Measurements from ENCODE around the gene SLF2. TPM values are rescaled to one million over a fixed set of nuclear protein-coding genes. Genes with fewer than 3 reads are reported as not detected.
A peak's percentile ranks its signal among the peaks of the same experiment; 100 is the strongest.

Gene SLF2
- total and polyA plus RNA-seq, 9 of the 15 experiments (the other 6 are each of a cell fraction or from before 2014, with no cell fraction given), result 1.7 to 18.4 (median 7.8) TPM

DNA sequence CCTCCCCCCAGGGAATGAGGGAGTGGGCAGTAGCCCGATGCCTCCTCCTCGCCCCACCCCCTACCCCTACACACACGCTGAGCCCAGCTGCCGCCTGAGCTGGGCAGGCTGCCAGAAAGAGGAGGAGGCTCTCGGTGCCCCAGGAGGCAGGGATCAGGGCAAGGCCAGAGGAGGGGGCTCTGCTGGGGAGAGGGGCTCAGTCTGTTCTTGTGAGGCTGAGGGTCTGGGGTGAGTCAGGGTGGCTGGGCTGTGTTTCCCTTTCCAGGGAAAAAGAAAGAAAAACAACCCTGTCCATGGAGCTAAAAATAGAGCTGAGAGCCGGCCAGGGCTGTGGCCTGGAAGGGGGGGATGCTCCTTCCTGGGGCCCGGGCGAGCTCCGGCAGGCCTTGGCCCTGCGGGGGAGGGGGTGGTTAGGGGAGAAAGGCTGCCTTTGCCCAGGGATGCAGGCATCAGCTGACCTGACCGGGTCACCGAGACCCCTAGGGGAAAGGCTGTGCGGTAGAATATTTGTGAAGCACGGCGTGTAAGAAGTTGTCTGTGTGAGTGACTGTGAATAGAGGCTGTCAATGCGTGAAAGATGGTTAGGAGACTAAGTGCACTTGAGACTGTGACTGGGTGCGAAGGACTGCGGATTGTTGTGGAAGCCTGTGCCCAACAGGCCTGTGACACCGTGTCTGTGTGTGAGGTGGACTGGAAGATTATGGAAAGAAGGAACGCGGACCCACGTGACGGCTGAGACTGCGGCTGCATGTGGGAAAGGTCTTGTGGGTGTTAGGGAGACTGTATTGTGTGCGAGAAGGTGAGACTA is 85.6 kb downstream of the SLF2 start (continued):
- TF ChIP-seq, protein P1, sequence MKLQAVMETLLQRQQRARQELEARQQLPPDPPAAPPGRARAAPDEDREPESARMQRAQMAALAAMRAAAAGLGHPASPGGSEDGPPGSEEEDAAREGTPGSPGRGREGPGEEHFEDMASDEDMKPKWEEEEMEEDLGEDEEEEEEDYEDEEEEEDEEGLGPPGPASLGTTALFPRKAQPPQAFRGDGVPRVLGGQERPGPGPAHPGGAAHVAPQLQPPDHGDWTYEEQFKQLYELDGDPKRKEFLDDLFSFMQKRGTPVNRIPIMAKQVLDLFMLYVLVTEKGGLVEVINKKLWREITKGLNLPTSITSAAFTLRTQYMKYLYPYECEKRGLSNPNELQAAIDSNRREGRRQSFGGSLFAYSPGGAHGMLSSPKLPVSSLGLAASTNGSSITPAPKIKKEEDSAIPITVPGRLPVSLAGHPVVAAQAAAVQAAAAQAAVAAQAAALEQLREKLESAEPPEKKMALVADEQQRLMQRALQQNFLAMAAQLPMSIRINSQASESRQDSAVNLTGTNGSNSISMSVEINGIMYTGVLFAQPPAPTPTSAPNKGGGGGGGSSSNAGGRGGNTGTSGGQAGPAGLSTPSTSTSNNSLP (IDR thresholded peaks at IDR 0.05; ENCODE audit: borderline replicate concordance, low read depth, low read length), result no peak
- TF ChIP-seq NRF1 (conservative IDR thresholded peaks at IDR 0.05 in 1 of 2, IDR thresholded peaks at IDR 0.05 in 1 of 2) (no peak), ADNP (tag; IDR thresholded peaks at IDR 0.05) (no peak), CREM (IDR thresholded peaks at IDR 0.05; ENCODE audit: low read depth) (0 out of 2 replicates have a peak, but pooled peaks have one; percentile 16), ZNF212 (CRISPR knock-in tag; IDR thresholded peaks at IDR 0.05) (no peak), ATF7 (IDR thresholded peaks at IDR 0.05) (no peak), HMG20B (CRISPR knock-in tag; IDR thresholded peaks at IDR 0.05) (no peak), ZNF253 (CRISPR knock-in tag; conservative IDR thresholded peaks at IDR 0.05) (no peak), ZNF224 (CRISPR knock-in tag; IDR thresholded peaks at IDR 0.05) (no peak), L3MBTL2 (IDR thresholded peaks at IDR 0.05) (no peak), ZNF143 (CRISPR knock-in tag; IDR thresholded peaks at IDR 0.05) (no peak), ARHGAP35 (IDR thresholded peaks at IDR 0.05; ENCODE audit: partially characterized antibody) (no peak)
- TF ChIP-seq, protein P2, sequence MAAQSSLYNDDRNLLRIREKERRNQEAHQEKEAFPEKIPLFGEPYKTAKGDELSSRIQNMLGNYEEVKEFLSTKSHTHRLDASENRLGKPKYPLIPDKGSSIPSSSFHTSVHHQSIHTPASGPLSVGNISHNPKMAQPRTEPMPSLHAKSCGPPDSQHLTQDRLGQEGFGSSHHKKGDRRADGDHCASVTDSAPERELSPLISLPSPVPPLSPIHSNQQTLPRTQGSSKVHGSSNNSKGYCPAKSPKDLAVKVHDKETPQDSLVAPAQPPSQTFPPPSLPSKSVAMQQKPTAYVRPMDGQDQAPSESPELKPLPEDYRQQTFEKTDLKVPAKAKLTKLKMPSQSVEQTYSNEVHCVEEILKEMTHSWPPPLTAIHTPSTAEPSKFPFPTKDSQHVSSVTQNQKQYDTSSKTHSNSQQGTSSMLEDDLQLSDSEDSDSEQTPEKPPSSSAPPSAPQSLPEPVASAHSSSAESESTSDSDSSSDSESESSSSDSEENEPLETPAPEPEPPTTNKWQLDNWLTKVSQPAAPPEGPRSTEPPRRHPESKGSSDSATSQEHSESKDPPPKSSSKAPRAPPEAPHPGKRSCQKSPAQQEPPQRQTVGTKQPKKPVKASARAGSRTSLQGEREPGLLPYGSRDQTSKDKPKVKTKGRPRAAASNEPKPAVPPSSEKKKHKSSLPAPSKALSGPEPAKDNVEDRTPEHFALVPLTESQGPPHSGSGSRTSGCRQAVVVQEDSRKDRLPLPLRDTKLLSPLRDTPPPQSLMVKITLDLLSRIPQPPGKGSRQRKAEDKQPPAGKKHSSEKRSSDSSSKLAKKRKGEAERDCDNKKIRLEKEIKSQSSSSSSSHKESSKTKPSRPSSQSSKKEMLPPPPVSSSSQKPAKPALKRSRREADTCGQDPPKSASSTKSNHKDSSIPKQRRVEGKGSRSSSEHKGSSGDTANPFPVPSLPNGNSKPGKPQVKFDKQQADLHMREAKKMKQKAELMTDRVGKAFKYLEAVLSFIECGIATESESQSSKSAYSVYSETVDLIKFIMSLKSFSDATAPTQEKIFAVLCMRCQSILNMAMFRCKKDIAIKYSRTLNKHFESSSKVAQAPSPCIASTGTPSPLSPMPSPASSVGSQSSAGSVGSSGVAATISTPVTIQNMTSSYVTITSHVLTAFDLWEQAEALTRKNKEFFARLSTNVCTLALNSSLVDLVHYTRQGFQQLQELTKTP (IDR thresholded peaks at IDR 0.05; ENCODE audit: low read depth in 1 of 2, partially characterized antibody in 2 of 2), result no peak
- TF ChIP-seq, protein P3, sequence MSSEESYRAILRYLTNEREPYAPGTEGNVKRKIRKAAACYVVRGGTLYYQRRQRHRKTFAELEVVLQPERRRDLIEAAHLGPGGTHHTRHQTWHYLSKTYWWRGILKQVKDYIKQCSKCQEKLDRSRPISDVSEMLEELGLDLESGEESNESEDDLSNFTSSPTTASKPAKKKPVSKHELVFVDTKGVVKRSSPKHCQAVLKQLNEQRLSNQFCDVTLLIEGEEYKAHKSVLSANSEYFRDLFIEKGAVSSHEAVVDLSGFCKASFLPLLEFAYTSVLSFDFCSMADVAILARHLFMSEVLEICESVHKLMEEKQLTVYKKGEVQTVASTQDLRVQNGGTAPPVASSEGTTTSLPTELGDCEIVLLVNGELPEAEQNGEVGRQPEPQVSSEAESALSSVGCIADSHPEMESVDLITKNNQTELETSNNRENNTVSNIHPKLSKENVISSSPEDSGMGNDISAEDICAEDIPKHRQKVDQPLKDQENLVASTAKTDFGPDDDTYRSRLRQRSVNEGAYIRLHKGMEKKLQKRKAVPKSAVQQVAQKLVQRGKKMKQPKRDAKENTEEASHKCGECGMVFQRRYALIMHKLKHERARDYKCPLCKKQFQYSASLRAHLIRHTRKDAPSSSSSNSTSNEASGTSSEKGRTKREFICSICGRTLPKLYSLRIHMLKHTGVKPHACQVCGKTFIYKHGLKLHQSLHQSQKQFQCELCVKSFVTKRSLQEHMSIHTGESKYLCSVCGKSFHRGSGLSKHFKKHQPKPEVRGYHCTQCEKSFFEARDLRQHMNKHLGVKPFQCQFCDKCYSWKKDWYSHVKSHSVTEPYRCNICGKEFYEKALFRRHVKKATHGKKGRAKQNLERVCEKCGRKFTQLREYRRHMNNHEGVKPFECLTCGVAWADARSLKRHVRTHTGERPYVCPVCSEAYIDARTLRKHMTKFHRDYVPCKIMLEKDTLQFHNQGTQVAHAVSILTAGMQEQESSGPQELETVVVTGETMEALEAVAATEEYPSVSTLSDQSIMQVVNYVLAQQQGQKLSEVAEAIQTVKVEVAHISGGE (CRISPR knock-in tag; IDR thresholded peaks at IDR 0.05), result 0 out of 6 replicates have a peak, but pooled peaks of 1 of the 3 experiments have one; percentile 29
- TF ChIP-seq, protein P4, sequence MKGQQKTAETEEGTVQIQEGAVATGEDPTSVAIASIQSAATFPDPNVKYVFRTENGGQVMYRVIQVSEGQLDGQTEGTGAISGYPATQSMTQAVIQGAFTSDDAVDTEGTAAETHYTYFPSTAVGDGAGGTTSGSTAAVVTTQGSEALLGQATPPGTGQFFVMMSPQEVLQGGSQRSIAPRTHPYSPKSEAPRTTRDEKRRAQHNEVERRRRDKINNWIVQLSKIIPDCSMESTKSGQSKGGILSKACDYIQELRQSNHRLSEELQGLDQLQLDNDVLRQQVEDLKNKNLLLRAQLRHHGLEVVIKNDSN (CRISPR knock-in tag; IDR thresholded peaks at IDR 0.05), result peak; percentile 81
- TF ChIP-seq, protein P5, sequence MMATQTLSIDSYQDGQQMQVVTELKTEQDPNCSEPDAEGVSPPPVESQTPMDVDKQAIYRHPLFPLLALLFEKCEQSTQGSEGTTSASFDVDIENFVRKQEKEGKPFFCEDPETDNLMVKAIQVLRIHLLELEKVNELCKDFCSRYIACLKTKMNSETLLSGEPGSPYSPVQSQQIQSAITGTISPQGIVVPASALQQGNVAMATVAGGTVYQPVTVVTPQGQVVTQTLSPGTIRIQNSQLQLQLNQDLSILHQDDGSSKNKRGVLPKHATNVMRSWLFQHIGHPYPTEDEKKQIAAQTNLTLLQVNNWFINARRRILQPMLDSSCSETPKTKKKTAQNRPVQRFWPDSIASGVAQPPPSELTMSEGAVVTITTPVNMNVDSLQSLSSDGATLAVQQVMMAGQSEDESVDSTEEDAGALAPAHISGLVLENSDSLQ (IDR thresholded peaks at IDR 0.05), result 0 out of 2 replicates have a peak, but pooled peaks have one; percentile 17
